NCI-H1092 treated with DMSO at 0.1 percent for 48 hours (cell line): ENCODE data around the gene UBE2H.
A peak's percentile ranks its signal among the peaks of the same experiment; 100 is the strongest.

ENCODE experiments used
- DNase-seq: peaks from one replicate; lab custom pipeline; 2025; lab: John Stamatoyannopoulos, UW

Gene UBE2H

GRCh38 chr7:129950191-129950932 lies 2.4 kb downstream of the UBE2H start:
- peak; percentile 24 for DNase-seq

GRCh38 chr7:129949292-129950133 lies 3.2 kb downstream of the UBE2H start:
- peak; percentile 57 for DNase-seq

- peak; percentile 96 for DNase-seq
Observed at GRCh38 chr7:129948877-129949291, 3.9 kb downstream of the UBE2H start.

- no peak for DNase-seq
Observed at GRCh38 chr7:129948338-129948737, 4.4 kb downstream of the UBE2H start.

GRCh38 chr7:129947701-129948100 lies 5.1 kb downstream of the UBE2H start:
- no peak for DNase-seq

- no peak for DNase-seq
Observed at GRCh38 chr7:129947049-129947448, 5.7 kb downstream of the UBE2H start.

- no peak for DNase-seq
Observed at GRCh38 chr7:129946282-129946681, 6.5 kb downstream of the UBE2H start.

GRCh38 chr7:129943352-129943751 lies 9.4 kb downstream of the UBE2H start:
- no peak for DNase-seq

GRCh38 chr7:129940329-129940728 lies 12.4 kb downstream of the UBE2H start:
- no peak for DNase-seq

- no peak for DNase-seq
Observed at GRCh38 chr7:129939881-129940280, 12.9 kb downstream of the UBE2H start.

GRCh38 chr7:129933627-129934026 lies 19.1 kb downstream of the UBE2H start:
- DNase-seq: no peak

GRCh38 chr7:129926618-129927017 lies 26.1 kb downstream of the UBE2H start:
- no peak for DNase-seq

GRCh38 chr7:129925416-129926002 lies 27.3 kb downstream of the UBE2H start:
- DNase-seq: no peak

GRCh38 chr7:129924602-129925001 lies 28.2 kb downstream of the UBE2H start:
- DNase-seq: no peak

GRCh38 chr7:129923709-129924108 lies 29.1 kb downstream of the UBE2H start:
- no peak for DNase-seq

- no peak for DNase-seq
Observed at GRCh38 chr7:129919492-129919891, 33.3 kb downstream of the UBE2H start.

GRCh38 chr7:129918922-129919321 lies 33.8 kb downstream of the UBE2H start:
- no peak for DNase-seq

GRCh38 chr7:129917934-129918333 lies 34.8 kb downstream of the UBE2H start:
- DNase-seq: no peak

- DNase-seq: no peak
Observed at GRCh38 chr7:129914536-129915272, 38.1 kb downstream of the UBE2H start.

- DNase-seq: no peak
Observed at GRCh38 chr7:129913428-129913827, 39.3 kb downstream of the UBE2H start.

GRCh38 chr7:129911790-129912189 lies 41.0 kb downstream of the UBE2H start:
- no peak for DNase-seq

GRCh38 chr7:129909669-129910068 lies 43.1 kb downstream of the UBE2H start:
- DNase-seq: no peak
